Measurements from ENCODE around the gene OR7C2.
A peak's percentile ranks its signal among the peaks of the same experiment; 100 is the strongest.

OR7C2 gene

DNA sequence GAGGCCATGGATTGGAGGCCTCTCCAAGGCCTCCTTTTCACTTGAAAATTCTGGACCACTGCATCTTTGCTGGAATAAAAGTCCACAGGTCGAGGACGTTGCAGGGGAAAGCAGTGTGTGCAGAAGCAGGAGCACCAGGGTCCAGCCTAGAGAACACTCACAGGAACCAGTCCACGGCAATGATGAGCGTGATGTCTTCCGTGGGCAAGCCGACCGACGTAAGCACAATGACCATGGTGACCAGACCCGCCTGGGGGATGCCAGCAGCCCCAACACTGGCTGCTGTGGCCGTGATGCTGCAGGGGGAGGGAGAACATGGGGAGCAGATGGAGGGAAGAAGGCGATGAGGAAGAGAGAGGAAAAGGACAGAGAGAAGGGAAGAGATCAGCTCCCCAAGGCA is 11.5 kb downstream of the OR7C2 start:
- no peaks in the 10 kb centered on the region for H3K27me3 ChIP-seq (ENCODE audit: control insufficient read depth, insufficient read depth, low read length)
- H3K9ac ChIP-seq (ENCODE audit: low read depth, low read length), result no peak overlapping the region
- peaks cover 38% of the 10 kb centered on the region for H3K9me3 ChIP-seq (ENCODE audit: control insufficient read depth, insufficient read depth, low read length)
- H3K4me1 ChIP-seq (ENCODE audit: control insufficient read depth, insufficient read depth, low read length), result no peaks in the 10 kb centered on the region
- H3K36me3 ChIP-seq (ENCODE audit: control insufficient read depth, insufficient read depth, low read length), result no peaks in the 10 kb centered on the region
- H3K4me3 ChIP-seq (ENCODE audit: low read depth, low read length), result no peak overlapping the region
- no peak overlapping the region for H3K27ac ChIP-seq (ENCODE audit: low read depth, low read length)

DNA sequence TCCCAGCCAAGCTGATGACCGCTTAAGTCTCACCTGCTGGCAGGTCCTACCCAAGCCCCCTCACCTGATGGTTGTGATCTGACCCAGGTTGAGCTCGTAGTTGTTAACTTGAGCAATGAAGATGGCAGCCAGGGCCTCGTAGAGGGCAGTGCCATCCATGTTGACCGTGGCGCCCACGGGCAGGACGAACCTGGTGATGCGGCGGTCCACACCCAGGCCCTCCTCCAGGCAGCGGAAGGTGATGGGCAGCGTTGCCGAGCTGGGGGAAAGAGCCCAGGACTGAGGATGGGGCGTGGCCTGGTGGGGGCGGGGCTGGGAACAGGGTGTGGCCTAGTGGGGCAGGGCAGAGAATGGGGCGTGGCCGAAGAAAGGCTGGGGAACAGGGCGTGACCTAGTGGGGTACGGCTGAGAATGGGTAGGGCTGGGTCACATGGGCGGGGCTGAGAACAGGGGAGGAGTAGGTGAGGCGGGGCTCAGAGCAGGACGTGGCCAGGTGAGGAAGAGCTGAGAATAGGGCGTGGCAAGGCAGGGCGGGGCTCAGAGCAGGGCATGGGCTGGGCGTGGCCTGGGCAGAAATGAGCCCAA is 12.9 kb downstream of the OR7C2 start:
- no peaks in the 10 kb centered on the region for H3K27me3 ChIP-seq (ENCODE audit: control insufficient read depth, insufficient read depth, low read length)
- H3K4me3 ChIP-seq (ENCODE audit: low read depth, low read length), result no peak overlapping the region
- H3K9me3 ChIP-seq (ENCODE audit: control insufficient read depth, insufficient read depth, low read length), result peaks cover 42% of the 10 kb centered on the region
- H3K4me1 ChIP-seq (ENCODE audit: control insufficient read depth, insufficient read depth, low read length), result no peaks in the 10 kb centered on the region
- no peak overlapping the region for H3K27ac ChIP-seq (ENCODE audit: low read depth, low read length)
- H3K36me3 ChIP-seq (ENCODE audit: control insufficient read depth, insufficient read depth, low read length), result no peaks in the 10 kb centered on the region
- H3K9ac ChIP-seq (ENCODE audit: low read depth, low read length), result no peak overlapping the region

GRCh38 chr19:14957464-14957863 is 16.2 kb downstream of the OR7C2 start:
- Histone ChIP-seq H3K4me1 (ENCODE audit: control insufficient read depth, insufficient read depth, low read length) (no peaks in the 10 kb centered on the region), H3K9me3 (ENCODE audit: control insufficient read depth, insufficient read depth, low read length) (peaks cover 63% of the 10 kb centered on the region), H3K27me3 (ENCODE audit: control insufficient read depth, insufficient read depth, low read length) (no peaks in the 10 kb centered on the region), H3K36me3 (ENCODE audit: control insufficient read depth, insufficient read depth, low read length) (peaks cover 22% of the 10 kb centered on the region), H3K4me3 (ENCODE audit: low read depth, low read length) (no peak overlapping the region), H3K27ac (ENCODE audit: low read depth, low read length) (no peak overlapping the region), H3K9ac (ENCODE audit: low read depth, low read length) (no peak overlapping the region)

GRCh38 chr19:14959263-14959662 is 18.0 kb downstream of the OR7C2 start:
- Histone ChIP-seq H3K4me3 (ENCODE audit: low read depth, low read length) (no peak overlapping the region), H3K27me3 (ENCODE audit: control insufficient read depth, insufficient read depth, low read length) (no peaks in the 10 kb centered on the region), H3K9ac (ENCODE audit: low read depth, low read length) (no peak overlapping the region), H3K4me1 (ENCODE audit: control insufficient read depth, insufficient read depth, low read length) (no peaks in the 10 kb centered on the region), H3K9me3 (ENCODE audit: control insufficient read depth, insufficient read depth, low read length) (peaks cover 56% of the 10 kb centered on the region), H3K27ac (ENCODE audit: low read depth, low read length) (no peak overlapping the region), H3K36me3 (ENCODE audit: control insufficient read depth, insufficient read depth, low read length) (peaks cover 26% of the 10 kb centered on the region)

GRCh38 chr19:14961956-14962685 is 20.8 kb downstream of the OR7C2 start:
- Histone ChIP-seq H3K27me3 (ENCODE audit: control insufficient read depth, insufficient read depth, low read length) (no peaks in the 10 kb centered on the region), H3K4me1 (ENCODE audit: control insufficient read depth, insufficient read depth, low read length) (no peaks in the 10 kb centered on the region), H3K4me3 (ENCODE audit: low read depth, low read length) (no peak overlapping the region), H3K36me3 (ENCODE audit: control insufficient read depth, insufficient read depth, low read length) (peaks cover 26% of the 10 kb centered on the region), H3K27ac (ENCODE audit: low read depth, low read length) (no peak overlapping the region), H3K9me3 (ENCODE audit: control insufficient read depth, insufficient read depth, low read length) (peaks cover 38% of the 10 kb centered on the region), H3K9ac (ENCODE audit: low read depth, low read length) (no peak overlapping the region)

DNA sequence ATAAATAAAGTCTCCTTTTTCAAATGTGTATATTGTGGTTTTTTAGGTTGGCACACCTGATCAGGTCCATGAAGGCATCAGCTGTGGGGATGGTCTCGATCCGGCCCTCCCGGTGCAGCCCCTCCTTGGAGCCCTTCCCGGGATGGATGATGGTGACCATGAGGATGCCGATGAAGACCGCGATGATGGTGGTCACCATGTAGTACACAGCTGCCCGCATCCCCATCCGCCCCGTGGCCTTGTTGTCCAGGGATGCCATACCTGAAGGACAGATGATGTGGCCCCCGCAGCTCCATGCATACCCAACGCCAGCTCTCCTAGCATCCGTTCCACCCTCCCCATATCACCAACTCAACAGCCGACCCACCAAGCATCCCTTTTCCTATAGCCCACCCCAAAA is 27.0 kb downstream of the OR7C2 start:
- Histone ChIP-seq H3K27ac (ENCODE audit: low read depth, low read length) (no peak overlapping the region), H3K4me3 (ENCODE audit: low read depth, low read length) (no peak overlapping the region), H3K9me3 (ENCODE audit: control insufficient read depth, insufficient read depth, low read length) (no peaks in the 10 kb centered on the region), H3K4me1 (ENCODE audit: control insufficient read depth, insufficient read depth, low read length) (no peaks in the 10 kb centered on the region), H3K36me3 (ENCODE audit: control insufficient read depth, insufficient read depth, low read length) (peaks cover 21% of the 10 kb centered on the region), H3K9ac (ENCODE audit: low read depth, low read length) (no peak overlapping the region), H3K27me3 (ENCODE audit: control insufficient read depth, insufficient read depth, low read length) (no peaks in the 10 kb centered on the region)

- Histone ChIP-seq H3K36me3 (ENCODE audit: control insufficient read depth, insufficient read depth, low read length) (peaks cover 17% of the 10 kb centered on the region), H3K27ac (ENCODE audit: low read depth, low read length) (no peak overlapping the region), H3K4me1 (ENCODE audit: control insufficient read depth, insufficient read depth, low read length) (no peaks in the 10 kb centered on the region), H3K9me3 (ENCODE audit: control insufficient read depth, insufficient read depth, low read length) (no peaks in the 10 kb centered on the region), H3K4me3 (ENCODE audit: low read depth, low read length) (no peak overlapping the region), H3K27me3 (ENCODE audit: control insufficient read depth, insufficient read depth, low read length) (no peaks in the 10 kb centered on the region), H3K9ac (ENCODE audit: low read depth, low read length) (no peak overlapping the region)
Observed at GRCh38 chr19:14971474-14971873, 30.2 kb downstream of the OR7C2 start.

- Histone ChIP-seq H3K27me3 (ENCODE audit: control insufficient read depth, insufficient read depth, low read length) (peaks cover under 1% of the 10 kb centered on the region; the same call in 1 of the 2 replicates), H3K9me3 (ENCODE audit: control insufficient read depth, insufficient read depth, low read length) (no peaks in the 10 kb centered on the region), H3K4me3 (ENCODE audit: low read depth, low read length) (no peak overlapping the region), H3K36me3 (ENCODE audit: control insufficient read depth, insufficient read depth, low read length) (peaks cover 15% of the 10 kb centered on the region), H3K4me1 (ENCODE audit: control insufficient read depth, insufficient read depth, low read length) (no peaks in the 10 kb centered on the region), H3K9ac (ENCODE audit: low read depth, low read length) (no peak overlapping the region), H3K27ac (ENCODE audit: low read depth, low read length) (no peak overlapping the region)
Observed at GRCh38 chr19:14972676-14973075, 31.4 kb downstream of the OR7C2 start.

GRCh38 chr19:14974488-14974887 is 33.2 kb downstream of the OR7C2 start:
- Histone ChIP-seq H3K4me3 (ENCODE audit: low read depth, low read length) (no peak overlapping the region), H3K9me3 (ENCODE audit: control insufficient read depth, insufficient read depth, low read length) (no peaks in the 10 kb centered on the region), H3K9ac (ENCODE audit: low read depth, low read length) (no peak overlapping the region), H3K27ac (ENCODE audit: low read depth, low read length) (no peak overlapping the region), H3K4me1 (ENCODE audit: control insufficient read depth, insufficient read depth, low read length) (peaks cover 4% of the 10 kb centered on the region; the same call in 1 of the 2 replicates), H3K36me3 (ENCODE audit: control insufficient read depth, insufficient read depth, low read length) (peaks cover 14% of the 10 kb centered on the region), H3K27me3 (ENCODE audit: control insufficient read depth, insufficient read depth, low read length) (peaks cover 15% of the 10 kb centered on the region)

DNA sequence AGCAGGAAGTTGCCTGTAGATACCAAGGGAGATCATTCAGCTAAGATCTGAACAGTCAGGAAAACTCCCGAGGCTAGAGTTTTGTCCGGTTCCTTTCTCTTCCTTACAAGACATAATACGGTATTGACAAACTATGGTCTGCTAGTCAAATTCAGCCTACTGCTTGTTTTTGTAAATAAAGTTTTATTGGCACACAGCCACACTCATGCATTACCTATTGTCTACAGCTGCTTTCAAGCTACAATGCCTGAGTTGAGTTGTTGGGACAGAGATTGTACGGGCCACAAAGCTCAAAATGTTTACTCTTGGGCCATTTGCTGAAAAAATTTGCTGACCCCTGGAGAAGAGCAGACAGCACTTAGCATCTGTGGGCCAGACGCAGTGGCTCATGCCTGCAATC is 35.8 kb downstream of the OR7C2 start:
- H3K4me3 ChIP-seq (ENCODE audit: low read depth, low read length), result no peak overlapping the region
- peaks cover 4% of the 10 kb centered on the region; the same call in 1 of the 2 replicates for H3K4me1 ChIP-seq (ENCODE audit: control insufficient read depth, insufficient read depth, low read length)
- H3K27ac ChIP-seq (ENCODE audit: low read depth, low read length), result no peak overlapping the region
- peaks cover 5% of the 10 kb centered on the region for H3K36me3 ChIP-seq (ENCODE audit: control insufficient read depth, insufficient read depth, low read length)
- peaks cover 21% of the 10 kb centered on the region for H3K27me3 ChIP-seq (ENCODE audit: control insufficient read depth, insufficient read depth, low read length)
- no peaks in the 10 kb centered on the region for H3K9me3 ChIP-seq (ENCODE audit: control insufficient read depth, insufficient read depth, low read length)
- no peak overlapping the region for H3K9ac ChIP-seq (ENCODE audit: low read depth, low read length)

DNA sequence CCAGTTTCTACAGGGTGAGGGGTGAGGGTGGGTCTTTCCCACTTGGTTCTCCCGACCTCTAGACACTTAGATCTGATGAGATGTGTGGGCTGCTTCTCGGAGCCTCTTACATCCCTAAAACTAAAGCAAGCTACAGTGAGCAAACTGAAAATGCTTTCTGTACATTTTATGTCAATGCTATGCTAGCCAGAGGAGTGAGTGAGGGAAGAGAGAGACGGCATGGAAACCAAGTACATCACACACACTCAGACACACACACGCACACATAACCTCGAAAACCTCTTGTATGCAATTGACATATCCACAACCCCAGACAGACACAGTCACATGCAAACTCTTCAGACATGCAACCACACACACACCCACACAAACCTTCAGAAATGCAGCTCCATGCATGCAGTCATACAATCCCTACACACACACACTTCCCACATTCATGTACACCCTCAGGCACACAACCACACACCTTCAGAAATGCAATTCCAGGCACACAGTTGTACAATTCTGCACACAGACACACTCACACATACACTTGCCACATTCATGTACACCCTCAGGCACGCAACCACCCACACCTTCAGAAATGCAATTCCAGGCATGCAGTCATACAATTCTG is 37.0 kb downstream of the OR7C2 start:
- Histone ChIP-seq H3K4me1 (ENCODE audit: control insufficient read depth, insufficient read depth, low read length) (peaks cover 4% of the 10 kb centered on the region; the same call in 1 of the 2 replicates), H3K9ac (ENCODE audit: low read depth, low read length) (no peak overlapping the region), H3K27ac (ENCODE audit: low read depth, low read length) (no peak overlapping the region), H3K27me3 (ENCODE audit: control insufficient read depth, insufficient read depth, low read length) (peaks cover 21% of the 10 kb centered on the region), H3K36me3 (ENCODE audit: control insufficient read depth, insufficient read depth, low read length) (no peaks in the 10 kb centered on the region), H3K4me3 (ENCODE audit: low read depth, low read length) (peak overlapping the region; percentile 86; the same call in 1 of the 2 replicates), H3K9me3 (ENCODE audit: control insufficient read depth, insufficient read depth, low read length) (no peaks in the 10 kb centered on the region)
